Small intestine (tissue), 7 donors: ENCODE data around the gene UNC13A. TPM values are rescaled to one million over a fixed set of nuclear protein-coding genes. Genes with fewer than 3 reads are reported as not detected.
"Not testable (repeated sequence)": the region's sequence is repeated elsewhere in the genome, so short reads cannot be mapped to it uniquely, and the experiment has no call there.

Experiments
- DNase-seq, 2 donors: peaks; one replicate each; pipeline versions ENCODE4 v3.0.0 to v3.0.0-alpha.2; 2013
- FAIRE-seq: peaks from 2 replicates; lab custom pipeline; 2012; peaks lifted over from hg19 to GRCh38; lab: Jason Lieb, UNC
- H3K27ac ChIP-seq, 3 donors: one replicate each; pipeline ENCODE4 v1.5.1; 2013; ENCODE audit warnings: low read length in 2 of 3, mild to moderate bottlenecking in 2 of 3, control low read depth in 1 of 3, inconsistent platforms in 1 of 3, low read depth in 1 of 3, moderate library complexity in 1 of 3
- H3K27me3 ChIP-seq, 3 donors: one replicate each; pipeline ENCODE4 v1.6.1; 2013; ENCODE audit warnings: low read length in 3 of 3, inconsistent platforms in 1 of 3; ENCODE audit not compliant: control insufficient read depth in 3 of 3, insufficient read depth in 3 of 3
- H3K36me3 ChIP-seq, 3 donors: one replicate each; pipeline ENCODE4 v1.6.1; 2013; ENCODE audit warnings: low read length in 3 of 3, inconsistent platforms in 1 of 3, low read depth in 1 of 3, mild to moderate bottlenecking in 1 of 3, moderate library complexity in 1 of 3; ENCODE audit not compliant: control insufficient read depth in 3 of 3, insufficient read depth in 2 of 3
- H3K4me1 ChIP-seq, 3 donors: one replicate each; pipeline ENCODE4 v1.6.1; 2013; ENCODE audit warnings: low read length in 2 of 3, inconsistent platforms in 1 of 3, low read depth in 1 of 3, mild to moderate bottlenecking in 1 of 3, moderate library complexity in 1 of 3; ENCODE audit not compliant: control insufficient read depth in 3 of 3, insufficient read depth in 2 of 3
- H3K4me3 ChIP-seq, 3 donors: one replicate each; pipeline ENCODE4 v1.5.1; 2013; ENCODE audit warnings: low read length in 3 of 3, control low read depth in 1 of 3, inconsistent platforms in 1 of 3, low read depth in 1 of 3, mild to moderate bottlenecking in 1 of 3, moderate library complexity in 1 of 3
- H3K9me3 ChIP-seq, 2 donors: one replicate each; pipeline ENCODE4 v1.6.1; 2013; ENCODE audit warnings: low read depth in 1 of 2, low read length in 1 of 2; ENCODE audit not compliant: control insufficient read depth in 2 of 2, insufficient read depth in 1 of 2
- WGBS, 3 donors: extraction: QIAGEN DNeasy Blood & Tissue Kit; methylation state at CpG; one replicate each; pipeline ENCODE4 v1.1.7; 2013; 5-methylcytosine and 5-hydroxymethylcytosine counted together
- polyA plus RNA-seq, 4 donors: library from polyadenylated mRNA; stranded (reverse) in 3 of 4; unstranded in 1 of 4; fragments of 200-250 nt in 3 of 4; fragments of 120-200 nt in 1 of 4; gene quantifications; one replicate each; pipeline versions ENCODE4 v1.2.1 to v1.2.3, GENCODE V29; 2013
- donor health status: healthy with polysubstance abuse.
- donor health status: control.
- donor health status: control.
- donor health status: Bipolar disorder and iron deficiency.
- donor health status: healthy.

The UNC13A gene
- polyA plus RNA-seq, 4 donors = 0.78 to 1.1 TPM; not detected in 2

DNA sequence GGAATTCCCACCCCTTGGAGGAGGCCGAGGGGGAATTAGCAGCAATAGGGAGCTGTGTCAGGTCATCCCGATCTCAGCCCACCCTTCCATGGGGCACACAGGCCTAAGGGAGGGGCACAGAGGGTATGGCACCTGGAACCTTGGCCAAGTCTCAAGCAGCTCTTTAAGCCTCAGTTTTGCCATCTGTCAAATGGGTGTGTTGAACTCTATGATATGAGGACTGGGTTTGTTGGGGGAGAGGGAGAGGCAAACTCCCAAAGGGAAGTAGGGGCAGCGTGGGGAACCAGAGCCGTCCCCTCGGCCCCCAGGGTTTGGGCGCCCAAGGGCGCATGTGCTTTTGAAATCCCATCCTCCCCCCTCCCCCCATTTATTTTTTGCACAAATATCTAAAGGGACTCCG, 83.0 kb downstream of the UNC13A start:
- Histone ChIP-seq H3K27me3 (peaks cover 0 to 15% (median 0%) of the 10 kb centered on the region in 3 donors), H3K9me3 (peaks cover 0 to 3% of the 10 kb centered on the region in 2 donors), H3K36me3 (no peaks in the 10 kb centered on the region), H3K4me1 (peaks cover 0 to 4% (median 0%) of the 10 kb centered on the region in 3 donors), H3K27ac (no peak overlapping the region), H3K4me3 (no peak overlapping the region)
- DNase-seq = no peak
- 88 to 90% (median 89%) methylated on average over 8 of the region's 8 CpGs for WGBS, 3 donors
- no peak for FAIRE-seq

DNA sequence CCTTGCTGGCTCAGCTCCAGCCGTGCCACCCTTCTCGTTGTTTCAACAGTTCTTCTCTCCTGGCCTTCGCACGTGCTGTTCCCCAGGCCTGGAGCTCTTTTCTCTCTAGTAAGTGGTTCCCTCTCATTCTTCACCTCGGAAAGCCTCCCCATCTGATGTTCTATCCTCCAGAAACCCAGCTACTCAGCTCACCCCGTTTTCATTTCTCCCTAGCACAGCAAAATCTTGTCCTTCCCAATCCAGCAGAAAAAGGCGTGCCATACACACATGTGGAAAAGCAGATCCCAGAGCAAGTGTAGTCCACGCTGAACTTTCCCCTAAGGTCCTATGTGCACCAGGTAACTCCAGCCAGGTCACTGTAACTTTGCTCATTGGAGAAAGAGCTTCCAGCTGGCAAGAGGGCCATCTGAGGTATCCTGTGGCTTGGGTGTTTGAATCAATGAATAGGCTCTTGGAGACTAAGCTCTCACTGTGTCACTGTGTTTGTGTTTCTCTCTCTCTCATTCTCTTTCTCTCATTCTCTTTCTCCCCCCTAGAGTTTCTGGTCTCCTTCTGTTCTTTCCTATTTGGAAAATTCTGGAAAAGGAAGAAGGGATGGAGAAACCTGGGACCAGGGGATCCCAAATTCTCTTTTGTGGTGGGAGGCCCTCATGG, 83.7 kb downstream of the UNC13A start:
- Histone ChIP-seq H3K27me3 (peaks cover 0 to 15% (median 0%) of the 10 kb centered on the region in 3 donors), H3K4me3 (no peak overlapping the region), H3K4me1 (peaks cover 0 to 4% (median 0%) of the 10 kb centered on the region in 3 donors), H3K9me3 (peaks cover 0 to 3% of the 10 kb centered on the region in 2 donors), H3K27ac (no peak overlapping the region), H3K36me3 (no peaks in the 10 kb centered on the region)
- WGBS, 3 donors = 41 to 69% (median 60%) methylated on average over 8 of the region's 8 CpGs
- FAIRE-seq = no peak
- no peak for DNase-seq

DNA sequence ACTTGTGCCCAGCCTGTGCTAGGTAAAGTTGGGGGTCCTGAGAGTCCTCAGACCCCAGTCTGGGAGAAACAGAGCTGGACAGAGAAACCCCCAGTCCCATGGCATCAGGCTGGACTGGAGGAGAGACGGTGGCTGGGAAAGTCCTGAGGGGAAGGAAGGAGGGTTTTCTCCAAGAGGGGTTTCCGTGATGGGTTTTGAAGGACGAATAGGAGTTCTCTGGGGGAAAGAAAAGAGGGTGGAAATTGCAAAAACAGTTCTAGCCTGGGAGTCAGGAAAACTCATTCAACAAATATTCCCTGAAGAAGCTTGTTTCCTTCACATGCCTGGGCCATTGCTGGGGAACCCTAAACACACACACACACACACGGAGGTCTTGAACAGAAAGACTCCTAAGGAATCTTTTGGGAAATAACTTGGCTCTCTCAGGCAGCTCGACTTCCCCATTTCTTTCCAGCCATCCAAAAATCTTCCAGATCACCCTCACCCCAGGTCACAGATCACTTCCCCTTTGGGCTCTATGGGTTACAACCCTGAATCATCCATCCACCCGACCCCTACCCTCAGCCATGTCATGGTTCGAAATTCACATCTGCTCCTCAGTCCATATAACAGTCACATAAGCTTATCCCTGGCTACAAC, 85.2 kb downstream of the UNC13A start:
- Histone ChIP-seq H3K9me3 (peaks cover 0 to 3% of the 10 kb centered on the region in 2 donors), H3K4me3 (no peak overlapping the region), H3K36me3 (no peaks in the 10 kb centered on the region), H3K27ac (no peak overlapping the region), H3K27me3 (peaks cover 0 to 15% (median 0%) of the 10 kb centered on the region in 3 donors), H3K4me1 (peaks cover 0 to 4% (median 0%) of the 10 kb centered on the region in 3 donors)
- FAIRE-seq = no peak
- 70 to 76% (median 76%) methylated on average over 7 of the region's 7 CpGs for WGBS, 3 donors
- no peak for DNase-seq

DNA sequence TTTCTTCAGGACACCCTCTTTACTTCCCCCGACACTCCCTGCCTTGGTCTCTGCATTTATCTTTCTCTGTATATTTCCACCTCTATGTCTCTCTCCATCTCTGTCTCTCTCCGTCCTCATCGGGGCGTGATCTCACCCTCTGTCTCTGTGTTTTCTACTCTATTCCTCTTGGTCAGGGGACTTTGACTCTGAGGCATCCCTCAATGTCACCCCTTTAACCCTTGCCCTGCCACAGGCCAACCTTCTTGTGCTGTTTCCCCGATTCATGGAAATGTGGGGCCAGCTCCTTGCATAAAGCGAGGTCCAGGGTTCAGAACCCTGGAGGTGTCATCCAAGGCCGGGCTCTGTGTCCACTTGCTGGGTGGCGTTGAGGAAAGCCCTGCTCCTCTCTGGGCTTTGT, 85.9 kb downstream of the UNC13A start:
- Histone ChIP-seq H3K27me3 (peaks cover 0 to 15% (median 0%) of the 10 kb centered on the region in 3 donors), H3K27ac (no peak overlapping the region), H3K4me3 (no peak overlapping the region), H3K36me3 (no peaks in the 10 kb centered on the region), H3K4me1 (peaks cover 0 to 4% (median 0%) of the 10 kb centered on the region in 3 donors), H3K9me3 (peaks cover 0 to 3% of the 10 kb centered on the region in 2 donors)
- 47 to 57% (median 56%) methylated on average over 8 of the region's 8 CpGs for WGBS, 3 donors
- DNase-seq = no peak
- no peak for FAIRE-seq

DNA sequence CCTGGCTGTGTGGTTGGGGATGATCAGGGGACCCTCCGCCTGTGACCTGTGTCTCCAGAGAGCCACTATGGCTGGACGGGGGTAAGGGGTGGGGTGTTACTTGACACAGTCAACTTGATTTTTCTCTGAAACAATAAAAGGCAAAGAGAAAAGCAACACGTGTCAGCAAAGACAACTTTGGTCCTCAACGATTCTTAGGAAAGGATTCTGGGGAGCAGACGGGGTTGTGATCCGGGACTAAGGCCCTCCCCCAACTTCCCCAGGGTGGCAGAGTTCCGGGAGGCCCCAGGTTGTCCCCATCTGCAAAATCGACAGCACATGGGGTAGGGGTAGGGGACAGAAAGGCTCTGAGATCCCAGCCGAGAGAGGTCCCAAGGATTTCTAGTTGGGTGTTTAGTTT, 86.5 kb downstream of the UNC13A start:
- WGBS, 3 donors = 17 to 21% (median 19%) methylated on average over 9 of the region's 9 CpGs
- Histone ChIP-seq H3K27ac (no peak overlapping the region), H3K9me3 (peaks cover 0 to 3% of the 10 kb centered on the region in 2 donors), H3K4me3 (no peak overlapping the region), H3K4me1 (peaks cover 0 to 4% (median 0%) of the 10 kb centered on the region in 3 donors), H3K36me3 (no peaks in the 10 kb centered on the region), H3K27me3 (peaks cover 0 to 15% (median 0%) of the 10 kb centered on the region in 3 donors)
- FAIRE-seq (no peak), DNase-seq (no peak)

DNA sequence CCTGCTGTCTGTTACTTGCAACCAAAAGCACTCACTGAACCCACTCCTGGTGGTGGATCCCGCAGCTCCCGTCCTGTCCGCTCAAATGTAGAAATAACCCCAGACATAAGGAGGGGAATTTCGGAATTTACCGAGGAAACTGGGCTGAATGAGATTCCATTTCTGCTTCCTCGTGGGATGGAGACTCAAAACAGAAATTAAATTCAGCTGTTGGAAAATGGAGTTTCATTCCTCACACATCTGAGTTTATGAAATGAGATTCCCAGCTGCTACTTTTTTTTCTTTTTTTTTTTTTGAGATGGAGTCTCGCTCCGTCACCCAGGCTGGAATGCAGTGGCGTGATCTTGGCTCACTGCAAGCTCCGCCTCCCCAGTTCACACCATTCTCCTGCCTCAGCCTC, 88.4 kb downstream of the UNC13A start:
- H3K27me3 ChIP-seq = peaks cover 0 to 11% (median 0%) of the 10 kb centered on the region in 3 donors
- H3K4me1 ChIP-seq = no peaks in the 10 kb centered on the region
- no peaks in the 10 kb centered on the region for H3K9me3 ChIP-seq
- DNase-seq = no peak
- no peaks in the 10 kb centered on the region for H3K36me3 ChIP-seq
- FAIRE-seq = no peak
- 71 to 72% (median 72%) methylated on average over 10 of the region's 10 CpGs for WGBS, 3 donors
- no peak overlapping the region for H3K4me3 ChIP-seq
- no peak overlapping the region for H3K27ac ChIP-seq

DNA sequence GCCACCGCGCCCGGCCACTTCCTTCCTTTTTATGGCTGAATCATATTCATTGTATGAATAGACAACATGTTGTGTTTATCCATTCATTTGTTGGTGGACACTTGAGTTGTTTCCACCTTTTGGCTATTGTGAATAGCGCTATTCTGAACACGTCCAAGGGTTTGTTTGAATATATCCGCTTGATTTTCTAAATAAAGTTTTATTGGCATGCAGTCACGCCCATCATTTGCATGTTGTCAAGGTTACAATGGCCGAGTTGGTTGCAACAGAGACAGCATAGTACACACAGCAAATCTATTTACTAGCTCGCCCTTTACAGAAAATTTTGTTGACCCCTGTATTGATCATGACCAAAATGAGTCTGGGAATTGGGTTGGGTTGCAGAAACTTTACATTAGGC, 89.2 kb downstream of the UNC13A start:
- 70 to 76% (median 74%) methylated on average over 9 of the region's 9 CpGs for WGBS, 3 donors
- no peaks in the 10 kb centered on the region for H3K36me3 ChIP-seq
- H3K4me1 ChIP-seq = no peaks in the 10 kb centered on the region
- no peak overlapping the region for H3K27ac ChIP-seq
- DNase-seq = no peak
- H3K9me3 ChIP-seq = no peaks in the 10 kb centered on the region
- no peak overlapping the region for H3K4me3 ChIP-seq
- H3K27me3 ChIP-seq = peaks cover 0 to 9% (median 0%) of the 10 kb centered on the region in 3 donors
- no peak for FAIRE-seq

DNA sequence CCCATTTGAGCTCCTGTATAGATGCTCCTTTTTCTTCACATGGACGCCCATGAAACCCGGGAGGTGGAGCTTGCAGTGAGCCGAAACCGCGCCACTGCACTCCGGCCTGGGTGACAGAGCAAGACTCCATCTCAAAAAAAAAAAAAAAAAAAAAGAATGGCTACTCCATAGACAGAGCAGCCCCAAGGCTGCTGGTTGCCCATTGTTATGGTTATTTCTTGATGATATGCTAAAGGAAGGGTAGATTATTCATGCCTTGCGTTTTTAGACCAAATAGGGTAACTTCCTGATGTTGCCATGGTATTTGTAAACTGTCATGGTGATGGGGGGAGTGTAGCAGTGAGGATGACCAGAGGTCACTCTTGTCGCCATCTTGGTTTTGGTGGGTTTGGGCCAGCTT, 90.1 kb downstream of the UNC13A start:
- 86 to 90% (median 88%) methylated on average over 8 of the region's 8 CpGs for WGBS, 3 donors
- H3K9me3 ChIP-seq, DNase-seq, H3K4me1 ChIP-seq, H3K27ac ChIP-seq, FAIRE-seq, H3K4me3 ChIP-seq, H3K27me3 ChIP-seq, H3K36me3 ChIP-seq: not testable (repeated sequence)
